ENCODE results near the gene SKOR1.

- TF ChIP-seq EZH2 (IDR thresholded peaks at IDR 0.05; ENCODE audit: insufficient read depth, poor library complexity, severe bottlenecking) (peak; percentile 28), EZH2phosphoT487 (IDR thresholded peaks at IDR 0.05; ENCODE audit: insufficient read depth, low read depth) (no peak)
These were observed 4.6 kb downstream of the SKOR1 start for GRCh38 chr15:67829647-67830504.

All from GM23248 (cell line).